Kidney (tissue), 14 donors: ENCODE measurements around the gene FBXO8. TPM values are rescaled to one million over a fixed set of nuclear protein-coding genes. Genes with fewer than 3 reads are reported as not detected.

ENCODE experiments used
- DNase-seq, 5 donors: peaks; one replicate each; pipeline ENCODE4 v3.0.0-alpha.2; 2013 to 2020
- FAIRE-seq: peaks from 2 replicates; lab custom pipeline; 2012; peaks lifted over from hg19 to GRCh38; lab: Jason Lieb, UNC
- H3K27ac ChIP-seq, 2 donors: one replicate each; pipeline ENCODE4 v1.7.0; 2013; ENCODE audit warnings: low read depth in 2 of 2, low read length in 2 of 2, inconsistent platforms in 1 of 2
- H3K27me3 ChIP-seq: one replicate; pipeline ENCODE4 v1.7.1; 2013; ENCODE audit warnings: low read length, inconsistent platforms; ENCODE audit not compliant: control insufficient read depth, insufficient read depth
- H3K36me3 ChIP-seq, 3 donors: one replicate each; pipeline versions ENCODE4 v1.7.0 to v1.7.1; 2013; ENCODE audit warnings: low read length in 3 of 3, control low read depth in 1 of 3, inconsistent platforms in 1 of 3; ENCODE audit not compliant: insufficient read depth in 3 of 3, control insufficient read depth in 2 of 3
- H3K4me1 ChIP-seq, 3 donors: one replicate each; pipeline versions ENCODE4 v1.7.0 to v1.7.1; 2013; ENCODE audit warnings: low read length in 3 of 3, inconsistent platforms in 1 of 3, low read depth in 1 of 3; ENCODE audit not compliant: control insufficient read depth in 2 of 3, insufficient read depth in 2 of 3
- H3K4me3 ChIP-seq, 3 donors: one replicate each; pipeline versions ENCODE4 v1.7.0 to v1.8.1; 2013; ENCODE audit warnings: low read length in 3 of 3, control low read depth in 1 of 3, inconsistent platforms in 1 of 3
- H3K9ac ChIP-seq, 3 donors: one replicate each; pipeline versions ENCODE4 v1.7.0 to v1.7.1; 2013; ENCODE audit warnings: low read length in 3 of 3, control low read depth in 1 of 3, inconsistent platforms in 1 of 3
- H3K9me3 ChIP-seq, 3 donors: one replicate each; pipeline versions ENCODE4 v1.7.0 to v1.7.1; 2013; ENCODE audit warnings: low read length in 3 of 3, control low read depth in 1 of 3, inconsistent platforms in 1 of 3; ENCODE audit not compliant: control insufficient read depth in 2 of 3, insufficient read depth in 1 of 3
- CTCF ChIP-seq: IDR thresholded peaks from 3 replicates; pipeline ENCODE4 v1.5.1; 2012; ENCODE audit warnings: mild to moderate bottlenecking, moderate library complexity, borderline replicate concordance; ENCODE audit not compliant: insufficient read depth; ENCODE audit errors: extremely low read depth
- intact Hi-C: fragments of 100-400 bp; cut with DNase I; formaldehyde crosslinking; loops from one replicate; pipeline ENCODE4 v1.11.1; 2022
- polyA plus RNA-seq: library from polyadenylated mRNA; stranded (reverse); fragments of 350-450 nt; fragmentation: Illumina TruSeq; extraction: RNeasy Lipid Tissue Mini Kit (QIAGEN cat#74804); gene quantifications from one replicate; pipeline ENCODE4 v1.2.3, GENCODE V29; 2014; ENCODE audit warnings: low read depth, low replicate concordance; ENCODE audit not compliant: insufficient read depth
- total RNA-seq: library from RNA; stranded (reverse); fragmentation: NEBNext Ultra II Directional; extraction: Animal tissue kit (Norgen Biotek cat#: 25700); gene quantifications from one replicate; pipeline ENCODE4 v1.2.1, GENCODE V29; 2021
- donor health status: control.
- donor health status: control.
- donor health status: control.
- donor health status: control.
- donor health status: control.
- donor health status: DM: yes; HTN: yes; CAD: no.
- donor health status: Normal renal cell carcinoma (clear cell type).

Gene FBXO8
- total and polyA plus RNA-seq, 2 donors from 2014 or later: 35.3 to 36.3 TPM

- H3K4me3 ChIP-seq: no peak overlapping the region
- intact Hi-C loops: no loop called here
- DNase-seq (no peak), FAIRE-seq (no peak)
- H3K27ac ChIP-seq: no peak overlapping the region
- H3K36me3 ChIP-seq: no peaks in the 10 kb centered on the region
- H3K4me1 ChIP-seq: no peaks in the 10 kb centered on the region
- no peaks in the 10 kb centered on the region for H3K9me3 ChIP-seq
- no peak overlapping the region for H3K9ac ChIP-seq
- no peak for TF ChIP-seq CTCF
- peaks cover 49% of the 10 kb centered on the region for H3K27me3 ChIP-seq
These were observed 81.6 kb downstream of the FBXO8 start for GRCh38 chr4:174201871-174202270.

- FAIRE-seq: no peak
- H3K4me1 ChIP-seq: no peaks in the 10 kb centered on the region
- H3K9ac ChIP-seq: no peak overlapping the region
- H3K36me3 ChIP-seq: no peaks in the 10 kb centered on the region
- DNase-seq: no peak
- TF ChIP-seq CTCF: no peak
- intact Hi-C loops: no loop called here
- peaks cover 37% of the 10 kb centered on the region for H3K27me3 ChIP-seq
- no peak overlapping the region for H3K27ac ChIP-seq
- H3K4me3 ChIP-seq: no peak overlapping the region
- no peaks in the 10 kb centered on the region for H3K9me3 ChIP-seq
These were observed 83.7 kb downstream of the FBXO8 start for GRCh38 chr4:174199735-174200134.

- FAIRE-seq (no peak), DNase-seq (no peak)
- no peak overlapping the region for H3K9ac ChIP-seq
- TF ChIP-seq CTCF: no peak
- H3K27ac ChIP-seq: no peak overlapping the region
- peaks cover 31% of the 10 kb centered on the region for H3K27me3 ChIP-seq
- no peak overlapping the region for H3K4me3 ChIP-seq
- H3K4me1 ChIP-seq: no peaks in the 10 kb centered on the region
- no peaks in the 10 kb centered on the region for H3K36me3 ChIP-seq
- intact Hi-C loops: no loop called here
- no peaks in the 10 kb centered on the region for H3K9me3 ChIP-seq
These were observed 84.6 kb downstream of the FBXO8 start for GRCh38 chr4:174198828-174199227.

- intact Hi-C loops: no loop called here
- Histone ChIP-seq H3K27ac (no peak overlapping the region), H3K9me3 (no peaks in the 10 kb centered on the region), H3K9ac (no peak overlapping the region), H3K4me1 (no peaks in the 10 kb centered on the region), H3K27me3 (peaks cover 29% of the 10 kb centered on the region), H3K4me3 (no peak overlapping the region), H3K36me3 (no peaks in the 10 kb centered on the region)
- DNase-seq (no peak), FAIRE-seq (no peak)
- no peak for TF ChIP-seq CTCF
These were observed 85.1 kb downstream of the FBXO8 start for GRCh38 chr4:174198396-174198795.
